Stromal cell of bone marrow (primary cell): ENCODE data around the gene ACSL6.

Experiments used
- DNase-seq: peaks from one replicate; pipeline ENCODE4 v3.0.0-alpha.2; 2012; ENCODE audit warnings: low read depth

Gene ACSL6

GRCh38 chr5:132046880-132047299 lies 35.4 kb upstream of the ACSL6 start:
- DNase-seq, result no peak

GRCh38 chr5:132044207-132044606 lies 32.7 kb upstream of the ACSL6 start:
- DNase-seq, result no peak

- DNase-seq, result no peak
Observed at GRCh38 chr5:132037353-132037752, 25.9 kb upstream of the ACSL6 start.

GRCh38 chr5:132033122-132033521 lies 21.7 kb upstream of the ACSL6 start:
- no peak for DNase-seq

- DNase-seq, result no peak
Observed at GRCh38 chr5:132032196-132032595, 20.7 kb upstream of the ACSL6 start.

- DNase-seq, result no peak
Observed at GRCh38 chr5:132030610-132031009, 19.2 kb upstream of the ACSL6 start.

GRCh38 chr5:132029609-132030330 lies 18.3 kb upstream of the ACSL6 start:
- DNase-seq, result no peak

- DNase-seq, result no peak
Observed at GRCh38 chr5:132027027-132027426, 15.6 kb upstream of the ACSL6 start.

- no peak for DNase-seq
Observed at GRCh38 chr5:132026516-132027008, 15.1 kb upstream of the ACSL6 start.

- DNase-seq, result no peak
Observed at GRCh38 chr5:132025403-132025971, 14.0 kb upstream of the ACSL6 start.

GRCh38 chr5:132024789-132025402 lies 13.4 kb upstream of the ACSL6 start:
- no peak for DNase-seq

- DNase-seq, result no peak
Observed at GRCh38 chr5:132024117-132024435, 12.6 kb upstream of the ACSL6 start.

GRCh38 chr5:132023258-132024116 lies 12.0 kb upstream of the ACSL6 start:
- DNase-seq, result no peak

GRCh38 chr5:132022737-132023136 lies 11.3 kb upstream of the ACSL6 start:
- no peak for DNase-seq

- DNase-seq, result no peak
Observed at GRCh38 chr5:132021654-132022053, 10.2 kb upstream of the ACSL6 start.

GRCh38 chr5:132020568-132021339 lies 9.3 kb upstream of the ACSL6 start:
- DNase-seq, result no peak

GRCh38 chr5:132019857-132020555 lies 8.5 kb upstream of the ACSL6 start:
- no peak for DNase-seq

- DNase-seq, result no peak
Observed at GRCh38 chr5:132019337-132019736, 7.9 kb upstream of the ACSL6 start.

GRCh38 chr5:132017738-132018625 lies 6.5 kb upstream of the ACSL6 start:
- DNase-seq, result no peak

- DNase-seq, result no peak
Observed at GRCh38 chr5:132017316-132017715, 5.9 kb upstream of the ACSL6 start.
